HepG2 (cell line): ENCODE measurements around the gene PLXNB2. TPM values are rescaled to one million over a fixed set of nuclear protein-coding genes. Genes with fewer than 3 reads are reported as not detected.

ENCODE experiments used
- HOXA3 ChIP-seq: sonication (generic); formaldehyde crosslinking; IDR thresholded peaks from 2 replicates; pipeline ENCODE4 v1.5.0; 2020; ENCODE audit warnings: missing genetic modification reagents
- IRF2 ChIP-seq: IDR thresholded peaks from 2 replicates; pipeline ENCODE4 v1.6.1; 2018; ENCODE audit warnings: missing genetic modification reagents, missing compliant biosample characterization
- MED1 ChIP-seq: sonication (generic); formaldehyde crosslinking; IDR thresholded peaks from 2 replicates; pipeline ENCODE4 v1.4.0; 2020; ENCODE audit warnings: missing genetic modification reagents
- MTA3 ChIP-seq: sonication (generic); formaldehyde crosslinking; IDR thresholded peaks from 2 replicates; pipeline ENCODE4 v1.4.0; 2020; ENCODE audit warnings: missing genetic modification reagents
- NAIF1 ChIP-seq: sonication (generic); formaldehyde crosslinking; IDR thresholded peaks from 2 replicates; pipeline ENCODE4 v1.5.0; 2020; ENCODE audit warnings: mild to moderate bottlenecking, missing genetic modification reagents, borderline replicate concordance
- NCOA1 ChIP-seq: sonication (generic); formaldehyde crosslinking; IDR thresholded peaks from 2 replicates; pipeline ENCODE4 v1.9.0; 2021; ENCODE audit warnings: missing genetic modification reagents
- SATB2 ChIP-seq: sonication (generic); formaldehyde crosslinking; IDR thresholded peaks from 2 replicates; pipeline ENCODE4 v1.5.0; 2020; ENCODE audit warnings: missing genetic modification reagents
- STAG1 ChIP-seq: sonication (generic); formaldehyde crosslinking; IDR thresholded peaks from 2 replicates; pipeline ENCODE4 v1.4.0; 2020; ENCODE audit warnings: missing genetic modification reagents
- TARDBP ChIP-seq: sonication (generic); formaldehyde crosslinking; IDR thresholded peaks from 2 replicates; pipeline ENCODE4 v1.8.0; 2022; ENCODE audit warnings: mild to moderate bottlenecking, missing genetic modification reagents
- TBX2 ChIP-seq: sonication (generic); formaldehyde crosslinking; IDR thresholded peaks from 2 replicates; pipeline ENCODE4 v1.5.0; 2020; ENCODE audit warnings: missing genetic modification reagents, mild to moderate bottlenecking, borderline replicate concordance
- TRIM24 ChIP-seq: sonication (generic); formaldehyde crosslinking; IDR thresholded peaks from 2 replicates; pipeline ENCODE4 v1.8.0; 2022; ENCODE audit warnings: mild to moderate bottlenecking, missing genetic modification reagents
- ZFP36L2 ChIP-seq: sonication (generic); formaldehyde crosslinking; IDR thresholded peaks from 2 replicates; pipeline ENCODE4 v1.4.0; 2020; ENCODE audit warnings: missing genetic modification reagents
- ZNF24 ChIP-seq: fragments of 450-650 bp; IDR thresholded peaks from 2 replicates; pipeline ENCODE4 v1.6.1; 2017; ENCODE audit warnings: antibody characterized with exemption, mild to moderate bottlenecking
- ZNF33B ChIP-seq: sonication (generic); formaldehyde crosslinking; IDR thresholded peaks from 2 replicates; pipeline ENCODE4 v1.5.1; 2020; ENCODE audit warnings: mild to moderate bottlenecking, missing genetic modification reagents
- ZNF564 ChIP-seq: sonication (generic); formaldehyde crosslinking; IDR thresholded peaks from 2 replicates; pipeline ENCODE4 v1.8.1; 2023; ENCODE audit warnings: mild to moderate bottlenecking, missing genetic modification reagents
- ZNF570 ChIP-seq: sonication (generic); formaldehyde crosslinking; IDR thresholded peaks from 2 replicates; pipeline ENCODE4 v1.4.0; 2020; ENCODE audit warnings: mild to moderate bottlenecking, missing genetic modification reagents, borderline replicate concordance
- ZNF720 ChIP-seq: sonication (generic); formaldehyde crosslinking; IDR thresholded peaks from 2 replicates; pipeline ENCODE4 v1.4.0; 2020; ENCODE audit warnings: missing genetic modification reagents
- polyA plus RNA-seq, 8 experiments: library from polyadenylated mRNA; depleted of rRNA in 3 of 8; stranded (reverse) in 7 of 8; unstranded in 1 of 8; fragments of >200 nt; fragmentation: Illumina TruSeq in 4 of 8; extraction: Trizol in 4 of 8; gene quantifications; 2 replicates each; pipeline versions ENCODE4 v1.2.1 to v1.2.3, GENCODE V29; 2011 to 2016; ENCODE audit warnings: low read depth in 4 of 8, missing spikeins in 1 of 8, mixed read lengths in 1 of 8; ENCODE audit not compliant: insufficient read depth in 1 of 8
- total RNA-seq, 5 experiments: library from RNA; depleted of rRNA; stranded (reverse); fragments of >200 nt; fragmentation: Illumina TruSeq; extraction: Trizol; gene quantifications; 2 replicates each; pipeline ENCODE4 v1.2.3, GENCODE V29; 2016; ENCODE audit warnings: low read depth in 1 of 5
- TF ChIP-seq, protein P1 (sequence below): sonication (generic); formaldehyde crosslinking; IDR thresholded peaks from 2 replicates; pipeline ENCODE4 v1.8.1; 2023; ENCODE audit warnings: missing genetic modification reagents, inconsistent platforms, borderline replicate concordance
- TF ChIP-seq, protein P2 (sequence below): sonication (generic); formaldehyde crosslinking; IDR thresholded peaks from 2 replicates; pipeline ENCODE4 v1.4.0; 2020; ENCODE audit warnings: mild to moderate bottlenecking, missing genetic modification reagents
- TF ChIP-seq, protein P3 (sequence below): sonication (generic); formaldehyde crosslinking; IDR thresholded peaks from 2 replicates; pipeline ENCODE4 v1.5.0; 2020; ENCODE audit warnings: mild to moderate bottlenecking, missing genetic modification reagents
- TF ChIP-seq, protein P4 (sequence below): IDR thresholded peaks from 2 replicates; pipeline ENCODE4 v1.6.1; 2016; ENCODE audit warnings: missing genetic modification reagents, missing compliant biosample characterization

PLXNB2 gene
- total and polyA plus RNA-seq, 2 of the 13 experiments (the other 11 are each of a cell fraction or from before 2014, with no cell fraction given): 32.6 to 68.9 TPM

DNA sequence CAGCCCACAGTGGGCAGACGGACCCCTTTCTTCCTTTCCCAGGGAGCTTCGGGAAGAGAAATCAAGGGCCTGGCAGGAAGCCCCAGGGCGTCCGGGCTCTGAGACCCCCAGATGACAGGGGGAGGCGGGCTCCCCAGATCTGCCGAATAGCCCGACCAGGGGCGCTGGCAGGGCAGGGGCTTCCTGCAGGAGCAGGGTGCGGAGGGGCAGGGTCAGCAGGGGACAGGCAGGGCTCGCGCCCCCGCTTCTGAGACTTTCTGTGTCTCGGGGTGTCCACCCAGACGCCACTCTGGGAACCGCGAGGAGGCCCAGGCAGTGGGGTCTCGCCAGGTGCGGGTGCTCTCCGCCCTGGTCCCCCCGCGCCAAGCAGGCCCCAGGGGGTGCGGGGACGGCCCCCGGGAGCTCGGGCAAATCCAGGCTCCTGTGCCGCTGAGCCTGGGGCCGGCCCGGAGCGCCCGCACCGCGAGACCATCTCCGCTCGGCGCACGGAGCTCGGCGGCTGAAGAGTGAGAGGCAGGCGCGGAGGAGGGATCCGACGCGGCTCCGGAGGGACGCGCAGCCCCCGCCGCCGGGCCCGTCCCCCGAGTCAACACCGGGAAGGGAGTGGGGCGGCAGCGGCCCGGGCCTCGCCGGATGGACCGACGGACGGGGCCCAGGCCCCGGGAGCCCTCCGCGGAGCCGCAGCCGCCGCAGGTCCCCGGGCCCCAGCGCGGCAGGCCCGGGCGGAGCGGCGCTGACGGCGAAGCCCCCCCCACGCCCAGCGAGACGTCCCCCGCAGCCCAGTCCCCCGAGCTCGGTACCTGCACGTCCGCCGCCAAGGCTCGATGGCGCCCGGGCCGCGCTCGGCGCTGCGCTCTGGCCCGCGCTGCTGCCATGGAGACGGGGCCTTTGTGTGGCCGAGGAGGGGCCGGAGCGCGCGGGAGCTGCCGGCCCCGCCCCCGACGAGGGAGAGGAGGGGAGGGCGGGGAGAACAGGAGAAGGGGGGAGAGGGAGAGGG lies at the start of gene PLXNB2 (continued):
- TF ChIP-seq, protein P1, sequence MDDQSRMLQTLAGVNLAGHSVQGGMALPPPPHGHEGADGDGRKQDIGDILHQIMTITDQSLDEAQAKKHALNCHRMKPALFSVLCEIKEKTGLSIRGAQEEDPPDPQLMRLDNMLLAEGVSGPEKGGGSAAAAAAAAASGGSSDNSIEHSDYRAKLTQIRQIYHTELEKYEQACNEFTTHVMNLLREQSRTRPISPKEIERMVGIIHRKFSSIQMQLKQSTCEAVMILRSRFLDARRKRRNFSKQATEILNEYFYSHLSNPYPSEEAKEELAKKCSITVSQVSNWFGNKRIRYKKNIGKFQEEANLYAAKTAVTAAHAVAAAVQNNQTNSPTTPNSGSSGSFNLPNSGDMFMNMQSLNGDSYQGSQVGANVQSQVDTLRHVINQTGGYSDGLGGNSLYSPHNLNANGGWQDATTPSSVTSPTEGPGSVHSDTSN (CRISPR knock-in tag): no peak
- TF ChIP-seq MED1 (CRISPR knock-in tag): no peak
- TF ChIP-seq ZNF564: peak; percentile 73; the same call in 1 of the 2 replicates
- TF ChIP-seq, protein P2, sequence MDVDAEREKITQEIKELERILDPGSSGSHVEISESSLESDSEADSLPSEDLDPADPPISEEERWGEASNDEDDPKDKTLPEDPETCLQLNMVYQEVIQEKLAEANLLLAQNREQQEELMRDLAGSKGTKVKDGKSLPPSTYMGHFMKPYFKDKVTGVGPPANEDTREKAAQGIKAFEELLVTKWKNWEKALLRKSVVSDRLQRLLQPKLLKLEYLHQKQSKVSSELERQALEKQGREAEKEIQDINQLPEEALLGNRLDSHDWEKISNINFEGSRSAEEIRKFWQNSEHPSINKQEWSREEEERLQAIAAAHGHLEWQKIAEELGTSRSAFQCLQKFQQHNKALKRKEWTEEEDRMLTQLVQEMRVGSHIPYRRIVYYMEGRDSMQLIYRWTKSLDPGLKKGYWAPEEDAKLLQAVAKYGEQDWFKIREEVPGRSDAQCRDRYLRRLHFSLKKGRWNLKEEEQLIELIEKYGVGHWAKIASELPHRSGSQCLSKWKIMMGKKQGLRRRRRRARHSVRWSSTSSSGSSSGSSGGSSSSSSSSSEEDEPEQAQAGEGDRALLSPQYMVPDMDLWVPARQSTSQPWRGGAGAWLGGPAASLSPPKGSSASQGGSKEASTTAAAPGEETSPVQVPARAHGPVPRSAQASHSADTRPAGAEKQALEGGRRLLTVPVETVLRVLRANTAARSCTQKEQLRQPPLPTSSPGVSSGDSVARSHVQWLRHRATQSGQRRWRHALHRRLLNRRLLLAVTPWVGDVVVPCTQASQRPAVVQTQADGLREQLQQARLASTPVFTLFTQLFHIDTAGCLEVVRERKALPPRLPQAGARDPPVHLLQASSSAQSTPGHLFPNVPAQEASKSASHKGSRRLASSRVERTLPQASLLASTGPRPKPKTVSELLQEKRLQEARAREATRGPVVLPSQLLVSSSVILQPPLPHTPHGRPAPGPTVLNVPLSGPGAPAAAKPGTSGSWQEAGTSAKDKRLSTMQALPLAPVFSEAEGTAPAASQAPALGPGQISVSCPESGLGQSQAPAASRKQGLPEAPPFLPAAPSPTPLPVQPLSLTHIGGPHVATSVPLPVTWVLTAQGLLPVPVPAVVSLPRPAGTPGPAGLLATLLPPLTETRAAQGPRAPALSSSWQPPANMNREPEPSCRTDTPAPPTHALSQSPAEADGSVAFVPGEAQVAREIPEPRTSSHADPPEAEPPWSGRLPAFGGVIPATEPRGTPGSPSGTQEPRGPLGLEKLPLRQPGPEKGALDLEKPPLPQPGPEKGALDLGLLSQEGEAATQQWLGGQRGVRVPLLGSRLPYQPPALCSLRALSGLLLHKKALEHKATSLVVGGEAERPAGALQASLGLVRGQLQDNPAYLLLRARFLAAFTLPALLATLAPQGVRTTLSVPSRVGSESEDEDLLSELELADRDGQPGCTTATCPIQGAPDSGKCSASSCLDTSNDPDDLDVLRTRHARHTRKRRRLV: 0 out of 2 replicates have a peak, but pooled peaks have one; percentile 23
- TF ChIP-seq IRF2 (CRISPR knock-in tag): no peak
- TF ChIP-seq, protein P3, sequence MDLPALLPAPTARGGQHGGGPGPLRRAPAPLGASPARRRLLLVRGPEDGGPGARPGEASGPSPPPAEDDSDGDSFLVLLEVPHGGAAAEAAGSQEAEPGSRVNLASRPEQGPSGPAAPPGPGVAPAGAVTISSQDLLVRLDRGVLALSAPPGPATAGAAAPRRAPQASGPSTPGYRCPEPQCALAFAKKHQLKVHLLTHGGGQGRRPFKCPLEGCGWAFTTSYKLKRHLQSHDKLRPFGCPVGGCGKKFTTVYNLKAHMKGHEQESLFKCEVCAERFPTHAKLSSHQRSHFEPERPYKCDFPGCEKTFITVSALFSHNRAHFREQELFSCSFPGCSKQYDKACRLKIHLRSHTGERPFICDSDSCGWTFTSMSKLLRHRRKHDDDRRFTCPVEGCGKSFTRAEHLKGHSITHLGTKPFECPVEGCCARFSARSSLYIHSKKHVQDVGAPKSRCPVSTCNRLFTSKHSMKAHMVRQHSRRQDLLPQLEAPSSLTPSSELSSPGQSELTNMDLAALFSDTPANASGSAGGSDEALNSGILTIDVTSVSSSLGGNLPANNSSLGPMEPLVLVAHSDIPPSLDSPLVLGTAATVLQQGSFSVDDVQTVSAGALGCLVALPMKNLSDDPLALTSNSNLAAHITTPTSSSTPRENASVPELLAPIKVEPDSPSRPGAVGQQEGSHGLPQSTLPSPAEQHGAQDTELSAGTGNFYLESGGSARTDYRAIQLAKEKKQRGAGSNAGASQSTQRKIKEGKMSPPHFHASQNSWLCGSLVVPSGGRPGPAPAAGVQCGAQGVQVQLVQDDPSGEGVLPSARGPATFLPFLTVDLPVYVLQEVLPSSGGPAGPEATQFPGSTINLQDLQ (CRISPR knock-in tag): no peak
- TF ChIP-seq, protein P4, sequence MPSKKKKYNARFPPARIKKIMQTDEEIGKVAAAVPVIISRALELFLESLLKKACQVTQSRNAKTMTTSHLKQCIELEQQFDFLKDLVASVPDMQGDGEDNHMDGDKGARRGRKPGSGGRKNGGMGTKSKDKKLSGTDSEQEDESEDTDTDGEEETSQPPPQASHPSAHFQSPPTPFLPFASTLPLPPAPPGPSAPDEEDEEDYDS: peak; percentile 17; the same call in 1 of the 2 replicates
- no peak for TF ChIP-seq ZNF720 (CRISPR knock-in tag)
- no peak for TF ChIP-seq TRIM24 (CRISPR knock-in tag)
- TF ChIP-seq HOXA3 (CRISPR knock-in tag): peak; percentile 37; the same call in 1 of the 2 replicates
- TF ChIP-seq ZNF24: no peak
- no peak for TF ChIP-seq TARDBP (CRISPR knock-in tag)
- no peak for TF ChIP-seq STAG1
- no peak for TF ChIP-seq ZNF570 (CRISPR knock-in tag)
- no peak for TF ChIP-seq NCOA1 (CRISPR knock-in tag)
- no peak for TF ChIP-seq ZNF33B (CRISPR knock-in tag)
- no peak for TF ChIP-seq ZFP36L2
- no peak; the same call in 1 of the 2 replicates for TF ChIP-seq NAIF1 (CRISPR knock-in tag)
- no peak for TF ChIP-seq SATB2 (CRISPR knock-in tag)
- TF ChIP-seq MTA3 (CRISPR knock-in tag): no peak
- TF ChIP-seq TBX2: peak; percentile 41; the same call in 1 of the 2 replicates
